Stimulated activated CD4-positive, alpha-beta T cell treated with anti-CD3 and anti-CD28 coated beads, TNF-alpha, amount 100 ng/mL, for 24 hours (primary cell): Measurements from ENCODE around the gene AFF2.

ENCODE experiments used
- DNase-seq, 3 experiments: peaks; one replicate each; pipeline ENCODE4 v3.0.0-alpha.2; 2020; ENCODE audit warnings: low read depth in 3 of 3

The AFF2 gene

GRCh38 chrX:149007423-149007822, 507.0 kb downstream of the AFF2 start:
- no peak for DNase-seq

DNA sequence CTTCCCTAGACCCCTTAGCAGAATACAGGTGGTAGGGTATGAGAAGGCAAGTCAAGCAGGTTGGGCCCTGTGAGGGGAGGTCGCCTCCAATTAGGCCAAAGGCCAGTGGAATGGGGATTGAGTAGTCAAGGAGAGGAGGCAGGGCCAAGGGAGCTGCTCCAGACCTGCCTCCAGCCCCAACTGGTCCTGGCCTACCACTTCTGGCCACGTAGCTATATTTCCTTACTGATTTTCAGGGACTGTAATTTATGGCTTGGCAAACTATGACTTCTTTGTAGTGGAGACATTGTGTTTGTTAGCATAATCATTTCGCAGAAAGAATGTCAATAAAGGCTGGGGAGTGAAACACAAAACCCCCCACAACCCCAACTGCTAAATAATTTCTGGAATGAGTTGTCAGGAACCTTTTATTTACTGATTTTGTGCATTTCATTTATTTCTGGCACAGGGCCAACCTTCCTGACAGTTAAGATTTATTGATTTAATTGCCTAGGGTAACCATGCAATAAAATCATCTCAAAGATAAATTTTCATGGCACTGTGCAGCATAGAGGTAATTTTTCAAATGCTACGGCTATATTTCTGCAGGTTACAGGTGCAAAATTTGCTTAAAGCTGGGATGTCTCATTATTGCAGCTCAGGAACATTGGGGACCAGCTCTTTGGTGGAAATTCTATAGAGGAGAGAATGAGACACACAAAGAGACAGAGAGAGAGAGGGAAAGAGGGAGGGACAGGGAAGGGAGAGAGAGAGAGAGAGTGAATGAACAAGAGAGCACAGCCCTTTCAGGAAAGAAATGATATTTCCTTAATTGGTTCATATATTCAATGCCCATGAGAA, 509.8 kb downstream of the AFF2 start:
- no peak for DNase-seq

GRCh38 chrX:149010853-149011224, 510.4 kb downstream of the AFF2 start:
- no peak for DNase-seq

DNA sequence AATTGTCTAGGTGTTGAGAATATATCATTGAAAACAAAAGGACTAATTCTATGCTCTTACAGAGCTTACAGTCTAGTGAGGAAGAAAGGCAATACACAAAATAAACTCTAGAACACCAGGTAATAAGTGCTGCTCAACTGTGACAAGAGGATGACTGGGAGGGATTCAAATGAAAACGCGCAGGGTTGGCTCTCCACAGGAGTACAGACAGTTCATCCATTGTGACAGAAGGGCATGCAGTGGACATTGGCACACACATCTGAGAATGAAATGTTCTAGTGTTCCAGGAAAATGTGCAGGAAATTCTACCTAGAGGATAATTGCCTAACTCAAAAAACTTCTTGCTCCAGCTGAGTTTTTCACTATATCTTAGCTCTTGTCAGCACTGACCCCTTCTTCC, 512.7 kb downstream of the AFF2 start:
- DNase-seq = no peak

GRCh38 chrX:149021159-149021558, 520.7 kb downstream of the AFF2 start:
- DNase-seq = no peak

- no peak for DNase-seq
Measured at GRCh38 chrX:149022485-149022884, 522.1 kb downstream of the AFF2 start.

- no peak for DNase-seq
Measured at GRCh38 chrX:149032449-149032848, 532.0 kb downstream of the AFF2 start.

GRCh38 chrX:149036086-149036485, 535.7 kb downstream of the AFF2 start:
- no peak for DNase-seq

GRCh38 chrX:149037281-149037870, 537.0 kb downstream of the AFF2 start:
- no peak for DNase-seq

DNA sequence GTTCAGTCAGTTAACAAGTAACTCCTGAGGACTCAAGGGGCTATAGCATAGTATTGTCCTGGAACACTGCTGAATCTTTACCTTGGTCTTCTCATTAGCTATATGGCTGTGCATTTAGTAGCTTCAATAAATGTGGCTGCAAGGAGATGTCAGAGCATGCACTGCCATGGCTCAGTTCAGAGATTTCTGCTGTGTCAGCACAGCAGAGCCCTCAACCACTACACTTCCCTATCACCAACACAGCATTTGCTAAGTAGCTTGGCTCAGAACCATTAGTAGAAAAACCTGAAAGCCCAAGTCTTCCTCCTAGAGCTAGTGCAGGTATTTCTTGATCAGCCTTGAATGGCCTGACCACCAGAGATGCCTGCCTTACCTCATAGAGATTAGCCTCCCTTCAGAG, 538.6 kb downstream of the AFF2 start:
- no peak for DNase-seq

- DNase-seq = no peak
Measured at GRCh38 chrX:149040873-149041535, 540.6 kb downstream of the AFF2 start.

- no peak for DNase-seq
Measured at GRCh38 chrX:149043401-149043800, 543.0 kb downstream of the AFF2 start.

DNA sequence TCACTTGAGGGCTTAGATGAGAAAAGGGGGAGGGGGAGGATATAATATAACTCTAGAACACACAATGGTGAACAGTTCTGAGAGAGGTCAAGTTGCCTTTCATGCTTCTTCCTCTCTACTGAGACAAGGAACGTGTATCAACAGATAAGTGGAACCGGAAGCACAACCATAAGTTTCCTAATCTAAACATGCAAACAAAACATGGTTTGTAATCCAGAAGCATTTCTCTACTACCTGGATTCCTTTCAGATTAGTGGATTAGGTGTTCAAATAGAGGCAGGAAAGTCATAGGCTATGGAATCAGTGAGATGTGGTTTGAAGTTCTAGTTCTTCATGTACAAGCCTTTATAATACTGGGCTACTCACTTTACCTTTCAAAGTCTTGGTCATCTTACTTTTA, 544.1 kb downstream of the AFF2 start:
- DNase-seq = no peak

GRCh38 chrX:149045645-149046210, 545.3 kb downstream of the AFF2 start:
- no peak for DNase-seq
